GM19372 (cell line): ENCODE measurements around the gene EIF5.

Source experiments
- ATAC-seq: cut with Tn5 transposase; IDR thresholded peaks from one replicate; pipeline ENCODE4 v1.9.1; 2021; ENCODE audit warnings: mild to moderate bottlenecking, low read depth, moderate library complexity; ENCODE audit not compliant: unreplicated experiment

Gene EIF5

DNA sequence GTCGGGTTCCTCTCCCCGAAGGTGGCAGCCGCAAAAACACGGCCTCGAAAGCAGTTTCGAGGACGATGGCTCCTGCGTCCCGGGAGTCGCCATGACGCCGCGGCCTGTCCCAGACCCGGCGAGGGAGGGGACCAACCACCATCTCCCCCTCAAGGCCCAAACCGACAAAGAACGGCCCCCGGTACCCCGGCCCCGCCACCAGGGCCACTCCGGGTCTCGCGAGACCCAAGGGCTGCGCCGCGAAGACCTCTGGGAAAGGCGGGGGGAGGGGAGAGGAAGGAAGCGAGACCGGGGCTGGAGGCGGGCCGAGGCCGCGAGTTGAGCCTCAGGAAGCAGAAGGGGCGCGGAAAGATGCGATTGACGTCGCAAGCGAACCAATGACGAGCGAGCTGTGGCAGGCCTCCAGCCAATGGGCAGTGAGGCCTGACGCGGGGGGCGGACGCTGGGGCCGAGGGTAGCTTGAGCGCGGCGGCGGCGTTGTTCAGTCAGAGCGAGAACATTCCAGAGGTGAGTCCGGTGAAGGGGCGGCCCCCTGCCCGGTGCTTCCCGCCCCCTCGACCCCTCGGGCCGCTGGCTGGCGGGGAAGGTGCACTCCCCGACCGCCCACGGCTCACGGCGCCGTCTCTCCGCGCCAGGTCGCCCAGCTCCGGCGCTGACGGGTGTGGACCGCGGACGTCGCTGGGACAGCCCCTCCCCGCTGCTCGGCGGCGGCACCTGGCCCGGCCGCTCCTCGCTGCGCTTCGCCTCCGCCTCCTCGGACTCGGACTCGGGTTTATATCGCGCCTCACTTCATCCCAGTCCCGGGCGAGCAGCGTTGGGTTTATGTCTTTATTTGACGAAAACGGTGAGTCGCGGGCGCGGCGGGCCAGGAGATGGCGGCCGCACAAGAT is at the start of gene EIF5:
TSS of gene EIF5 (plus strand) at position 484 of the 890 bp plus-strand sequence. CDS start 1,624 bp downstream, outside the sequence.
- peak; percentile 90 for ATAC-seq

DNA sequence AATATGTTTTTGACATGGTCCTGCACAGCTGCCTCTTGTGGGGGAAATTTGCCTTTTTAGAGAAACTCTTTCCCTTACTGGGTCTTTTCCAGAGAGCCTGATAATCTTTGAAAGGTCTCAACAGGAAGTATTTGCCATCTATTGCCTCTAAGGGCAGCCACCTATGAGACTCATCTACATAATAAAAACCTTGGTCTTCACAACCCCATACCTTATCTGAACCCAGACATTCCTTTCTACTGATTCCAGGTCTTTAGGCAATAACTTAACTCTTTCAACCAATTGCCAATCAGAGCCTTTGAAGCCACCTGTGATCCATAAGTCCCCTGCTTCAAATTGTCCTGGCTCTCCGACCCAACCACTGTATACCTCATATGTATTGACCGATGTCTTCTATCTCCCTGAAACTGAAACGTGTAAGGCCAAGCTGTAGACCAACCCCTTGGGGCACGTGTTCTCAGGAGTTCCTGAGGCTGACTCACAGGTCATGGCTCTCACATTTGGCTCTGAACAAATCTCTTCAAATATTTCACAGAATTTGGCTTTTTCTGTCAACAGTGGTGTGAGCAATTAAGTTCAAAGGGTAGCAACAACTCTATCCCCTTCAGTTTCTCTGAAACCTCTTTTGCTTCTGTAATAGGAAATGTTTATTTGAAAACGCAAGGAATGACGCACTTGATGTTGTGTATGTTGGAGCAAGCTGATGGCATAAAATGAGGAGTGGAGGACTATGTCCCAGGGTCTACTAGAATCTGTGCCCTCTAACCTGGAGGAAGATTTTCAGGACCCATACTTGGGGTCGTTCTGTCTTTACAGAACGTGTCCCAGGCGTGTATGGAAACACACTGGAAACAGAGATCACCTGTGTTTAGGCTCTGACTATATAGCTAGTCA is 49.2 kb upstream of the EIF5 start:
- ATAC-seq = no peak

DNA sequence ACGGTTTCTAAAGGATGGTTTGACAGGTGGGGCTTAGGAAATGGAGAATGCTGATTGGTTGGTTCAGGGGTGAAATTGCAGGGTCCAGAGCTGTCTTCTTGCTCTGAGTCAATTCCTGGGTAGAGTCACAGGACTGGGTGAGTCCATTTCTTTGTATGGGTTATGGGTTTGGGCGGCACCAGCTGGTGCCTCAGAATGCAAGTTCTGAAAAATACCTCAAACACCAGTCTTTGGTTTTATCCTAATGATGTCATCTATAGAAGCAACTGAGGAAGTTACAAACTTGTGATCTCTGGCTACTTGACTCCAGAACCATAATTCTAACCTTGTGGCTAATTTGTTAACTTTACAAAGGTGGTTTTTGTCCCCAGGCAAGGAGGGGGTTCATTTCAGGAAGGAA is 47.6 kb upstream of the EIF5 start:
- ATAC-seq = no peak

- ATAC-seq = no peak
Measured at GRCh38 chr14:103286968-103287850, 46.8 kb upstream of the EIF5 start.

DNA sequence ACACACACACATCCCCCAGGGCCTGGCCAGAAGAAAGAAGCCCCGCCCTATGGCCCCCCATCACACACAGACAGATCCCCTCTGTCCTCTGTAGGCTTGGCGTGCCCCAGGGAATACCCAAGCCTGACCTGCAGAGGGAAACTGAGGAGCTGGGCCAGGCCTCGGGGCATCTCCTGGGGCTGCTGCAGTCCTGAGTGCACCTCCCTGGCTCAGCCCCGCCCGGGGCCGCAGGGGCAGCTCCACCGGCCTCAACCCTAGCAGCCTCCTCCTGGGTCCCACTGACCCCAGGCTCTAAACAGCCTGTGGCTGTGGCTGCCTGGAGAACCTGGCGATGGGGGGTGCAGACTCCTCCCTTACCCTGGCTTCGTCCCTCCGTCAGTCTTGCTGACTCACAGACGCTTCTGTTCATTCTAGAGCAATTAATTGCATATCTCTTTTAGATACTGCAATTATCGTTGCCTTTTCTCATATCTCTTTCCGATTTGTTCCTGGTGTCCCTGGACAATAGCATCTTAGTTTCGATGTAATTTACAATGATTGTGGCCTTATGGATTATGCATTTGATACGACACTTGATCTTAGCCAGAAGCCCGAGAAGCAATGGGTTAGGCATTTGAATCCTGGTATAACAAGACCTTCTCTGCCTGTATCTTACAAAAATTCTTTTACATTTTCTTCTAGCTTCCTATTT is 45.8 kb upstream of the EIF5 start:
- no peak for ATAC-seq

- no peak for ATAC-seq
Measured at GRCh38 chr14:103290056-103290455, 44.0 kb upstream of the EIF5 start.

GRCh38 chr14:103290494-103290893 is 43.5 kb upstream of the EIF5 start:
- no peak for ATAC-seq

DNA sequence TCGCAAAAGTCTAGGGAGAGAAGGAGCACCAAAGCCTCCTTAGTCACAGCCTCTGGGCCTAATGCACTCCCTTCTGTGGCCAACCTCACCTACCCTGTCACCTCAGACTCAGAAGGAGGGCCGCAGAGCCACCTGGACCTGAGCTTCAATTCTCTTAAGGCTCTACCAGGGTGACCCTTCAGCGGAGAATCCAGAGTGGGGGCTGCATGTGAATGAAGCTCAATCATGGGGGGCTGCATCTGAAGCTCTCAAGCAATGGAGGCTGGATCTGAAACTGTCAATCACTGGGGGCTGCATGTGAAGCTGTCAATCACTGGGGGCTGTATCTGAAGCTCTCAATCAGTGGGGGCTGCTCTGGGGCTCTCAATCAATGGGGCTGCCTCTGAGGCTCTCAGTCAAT is 43.1 kb upstream of the EIF5 start:
- no peak for ATAC-seq

GRCh38 chr14:103292426-103293374 is 41.3 kb upstream of the EIF5 start:
- no peak for ATAC-seq

GRCh38 chr14:103293465-103293864 is 40.6 kb upstream of the EIF5 start:
- ATAC-seq = no peak

DNA sequence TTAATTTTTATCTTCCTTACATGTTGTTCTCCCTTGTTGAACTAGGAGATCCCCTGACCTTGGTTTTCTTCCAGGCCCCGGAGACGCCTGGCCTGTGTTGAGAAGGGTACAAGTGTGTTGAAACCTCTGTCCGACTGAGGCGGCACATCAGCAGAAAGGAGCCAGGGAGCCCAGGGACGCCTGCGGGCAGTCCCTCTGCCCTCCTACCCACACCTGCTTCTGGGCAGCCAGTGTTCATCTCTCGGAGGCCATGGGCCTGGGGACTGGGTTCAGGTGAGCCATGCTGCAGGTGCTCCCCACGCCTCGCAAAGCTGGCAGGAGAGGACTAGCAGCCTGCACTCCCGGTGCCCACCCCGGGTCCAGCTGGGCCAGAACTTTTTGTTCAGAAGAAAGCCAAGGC is 39.9 kb upstream of the EIF5 start:
- ATAC-seq = no peak

GRCh38 chr14:103296007-103296406 is 38.0 kb upstream of the EIF5 start:
- ATAC-seq = no peak

- no peak for ATAC-seq
Measured at GRCh38 chr14:103296987-103297386, 37.0 kb upstream of the EIF5 start.

DNA sequence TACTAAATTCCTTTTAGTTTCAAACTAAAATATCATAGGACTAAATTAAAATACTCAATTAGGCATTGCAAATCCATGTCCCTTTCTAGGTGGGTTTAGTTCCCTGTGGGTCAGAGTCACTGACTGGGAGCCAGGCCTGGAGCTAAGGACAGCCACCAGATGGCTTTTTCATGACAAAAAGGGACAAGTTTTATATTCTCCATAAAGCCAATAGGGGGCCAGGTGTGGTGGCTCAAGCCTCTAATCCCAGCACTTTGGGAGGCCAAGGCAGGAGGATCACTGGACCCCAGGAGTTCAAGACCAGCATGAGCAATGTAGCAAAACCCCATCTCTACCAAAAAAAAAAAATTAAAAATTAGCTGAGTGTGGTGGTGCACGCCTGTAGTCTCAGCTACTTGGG is 35.4 kb upstream of the EIF5 start:
- ATAC-seq = no peak

DNA sequence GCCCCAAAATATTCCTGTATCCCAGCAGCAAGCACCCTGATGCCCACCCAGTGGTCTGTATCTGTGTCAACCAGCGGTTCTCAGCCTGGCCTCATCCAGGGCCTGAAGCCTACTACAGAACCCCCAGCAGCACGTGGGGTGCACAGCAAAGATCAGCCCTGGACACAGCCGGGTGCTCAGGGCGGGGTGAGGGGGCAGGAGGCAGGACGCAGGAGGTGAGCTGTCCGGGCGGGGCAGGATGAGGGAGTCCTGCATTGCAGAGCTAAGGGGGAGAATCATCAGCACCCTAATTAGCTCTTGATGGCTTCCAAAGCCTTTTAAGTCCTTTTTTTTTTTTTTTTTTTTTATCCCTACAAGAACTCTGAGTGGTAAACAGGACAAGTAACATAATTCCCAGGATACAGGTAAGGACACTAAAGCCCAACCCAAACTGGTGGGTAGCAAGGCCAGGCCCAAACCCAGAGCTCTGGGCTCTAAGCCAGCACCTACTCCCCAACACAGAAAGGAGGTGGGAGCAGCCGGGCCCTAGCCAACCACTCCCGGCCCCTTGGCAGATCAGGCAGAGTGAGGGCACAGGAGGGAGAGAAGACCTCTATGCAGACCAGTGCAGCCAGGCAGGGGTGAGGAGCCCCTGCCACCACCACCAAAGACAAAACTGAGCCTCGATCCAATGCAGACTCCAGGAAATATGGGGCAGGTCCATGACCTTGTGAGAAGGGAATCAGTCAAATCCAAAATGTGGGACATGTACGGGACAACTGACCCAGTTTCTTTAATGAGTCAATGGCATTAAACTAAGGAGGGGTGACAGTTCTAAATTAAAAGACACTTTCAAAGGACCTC is 32.3 kb upstream of the EIF5 start:
- no peak for ATAC-seq

DNA sequence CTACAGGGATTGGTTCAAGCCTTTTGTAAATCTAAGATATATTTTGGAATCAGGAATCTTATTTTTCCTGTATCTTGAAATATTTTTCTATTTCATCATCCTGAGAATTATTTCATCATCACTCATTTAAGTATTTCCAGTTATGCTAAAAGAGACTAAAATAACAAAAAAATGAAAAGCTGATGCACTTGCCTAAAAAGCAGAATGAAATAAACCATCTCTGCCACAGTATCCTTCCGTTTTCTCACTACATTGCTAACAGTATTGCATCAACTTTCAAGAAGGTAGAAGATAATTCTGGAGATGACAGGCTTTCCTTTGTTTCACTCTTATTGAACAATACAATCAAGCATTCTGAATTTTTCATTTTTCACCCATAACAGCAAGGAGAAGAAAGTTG is 31.1 kb upstream of the EIF5 start:
- ATAC-seq = no peak

DNA sequence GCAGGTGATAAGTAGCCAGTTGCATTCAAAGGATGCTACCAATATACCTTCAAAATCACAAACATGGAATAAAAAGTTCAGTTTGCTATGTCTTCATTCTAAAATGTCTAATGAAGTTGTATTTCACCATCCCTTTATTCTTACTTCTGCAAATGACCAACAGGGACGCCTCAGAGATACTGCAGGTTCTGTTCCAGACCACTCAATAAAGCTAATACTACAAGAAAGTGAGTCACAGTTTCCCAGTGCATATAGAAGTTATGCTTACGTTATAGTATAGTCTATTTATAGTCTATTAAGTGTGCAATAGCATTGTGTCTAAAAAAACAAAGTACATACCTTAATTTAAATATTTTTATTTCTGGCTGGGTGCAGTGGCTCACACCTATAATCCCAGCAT is 29.3 kb upstream of the EIF5 start:
- no peak for ATAC-seq
